ENCODE data around the gene TNS4.

TNS4 gene

DNA sequence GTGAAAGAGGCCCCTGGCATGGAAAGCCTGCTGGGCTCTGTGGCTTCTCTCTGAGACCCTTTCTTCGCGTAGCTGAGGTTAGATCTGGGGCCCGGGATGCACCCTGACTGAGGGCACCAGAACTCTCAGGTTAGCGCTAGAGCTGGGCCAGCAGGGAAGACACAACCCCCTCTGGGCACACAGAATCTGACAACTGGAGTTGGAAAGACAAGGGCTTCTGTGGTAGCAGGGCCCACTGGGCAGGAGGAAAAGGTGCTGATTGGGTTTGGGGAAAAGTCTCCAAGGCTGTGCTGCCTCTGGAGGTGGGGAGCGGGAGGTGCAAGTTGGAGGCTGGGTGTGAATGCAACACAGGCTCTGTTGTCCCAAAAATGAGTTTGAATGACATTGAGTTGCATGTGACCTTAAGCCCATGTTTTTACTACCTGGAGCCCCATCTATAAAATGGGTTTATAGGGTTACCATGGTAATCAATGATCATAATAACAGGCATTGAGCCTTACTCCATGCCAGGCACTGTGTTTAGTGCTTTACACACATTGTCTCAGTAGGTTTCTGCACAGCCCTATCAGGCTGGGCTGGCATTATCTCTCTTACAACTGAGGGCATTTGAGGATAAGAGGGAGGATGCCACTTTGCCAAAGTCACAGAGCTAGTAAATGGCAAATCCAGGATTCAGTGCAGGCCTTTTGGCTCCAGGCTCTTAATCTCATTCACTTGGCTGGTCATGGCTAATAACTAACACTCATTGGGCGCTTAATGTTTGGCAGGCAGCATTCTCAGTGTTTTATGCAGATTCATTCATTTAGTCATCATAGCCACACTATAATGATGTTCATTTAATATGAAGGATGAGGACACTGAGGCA is 67.6 kb downstream of the TNS4 start:
- no peak for DNase-seq (ENCODE audit: low spot score)

- no peak for DNase-seq (ENCODE audit: low spot score)
Measured at GRCh38 chr17:40432864-40433528, 68.4 kb downstream of the TNS4 start.

DNA sequence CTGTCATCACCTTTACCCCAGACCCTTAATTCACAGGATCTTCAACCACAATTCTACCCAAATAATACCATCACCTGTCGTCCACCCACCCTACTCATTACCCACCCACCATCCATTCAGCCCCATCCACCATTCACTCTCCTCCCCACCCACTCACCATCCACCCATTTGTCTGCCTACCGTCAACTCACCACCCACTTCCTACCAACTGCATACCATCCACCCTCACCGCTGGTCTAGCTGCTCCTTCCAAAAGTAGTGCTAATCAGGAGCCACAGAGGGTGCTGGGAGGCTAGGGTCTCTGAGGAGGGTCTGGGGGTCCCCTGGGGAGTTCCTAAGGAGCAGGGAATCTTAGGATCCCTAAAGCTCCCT is 70.2 kb downstream of the TNS4 start:
- DNase-seq (ENCODE audit: low spot score): no peak

DNA sequence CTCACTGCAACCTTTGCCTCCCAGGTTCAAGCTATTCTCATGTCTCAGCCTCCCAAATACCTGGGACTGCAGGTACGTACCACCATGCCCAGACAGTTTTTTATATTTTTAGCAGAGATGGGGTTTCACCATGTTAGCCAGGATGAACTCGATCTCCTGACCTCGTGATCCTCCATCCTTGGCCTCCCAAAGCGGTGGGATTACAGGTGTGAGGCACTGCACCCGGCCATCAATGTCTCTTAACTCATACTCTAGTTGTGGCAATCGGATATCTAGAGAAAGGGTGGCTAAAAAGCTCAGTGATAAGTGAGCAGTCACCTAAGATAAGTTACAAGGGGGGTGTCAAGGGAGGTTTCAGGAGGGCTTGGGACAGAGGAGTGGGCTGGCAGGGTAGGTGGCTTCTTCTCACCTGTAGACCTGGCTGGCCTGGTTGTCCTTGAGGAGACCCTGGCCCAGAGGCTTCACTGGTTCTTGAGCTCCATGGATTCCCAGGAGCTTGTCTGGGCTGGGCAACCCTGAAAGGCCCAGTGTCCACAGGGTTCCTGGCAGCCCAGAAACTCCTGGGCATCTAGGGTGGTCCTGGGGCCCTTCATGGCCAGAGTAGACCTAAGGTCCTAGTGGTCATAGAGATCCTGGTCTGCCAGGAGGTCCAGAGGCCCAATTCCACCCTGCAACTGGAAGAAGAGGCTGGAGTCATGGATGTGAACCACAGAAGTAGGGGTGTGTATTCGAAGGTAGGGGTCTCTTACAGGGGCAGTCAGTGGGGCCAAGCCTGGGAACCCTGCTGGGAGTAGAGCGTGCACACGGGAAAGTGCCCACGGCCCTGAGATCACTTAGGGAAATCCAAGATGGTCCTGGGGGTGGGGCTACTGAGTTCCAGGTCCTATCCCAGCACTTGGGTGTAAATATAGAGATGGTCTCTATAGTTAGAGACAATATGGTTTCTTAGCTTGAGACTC is 70.9 kb downstream of the TNS4 start:
- no peak for DNase-seq (ENCODE audit: low spot score)

- DNase-seq (ENCODE audit: low spot score): no peak
Measured at GRCh38 chr17:40427002-40427491, 74.4 kb downstream of the TNS4 start.

Measured in putamen (tissue), 1 donor.